Measurements from ENCODE around the gene OTUD3. TPM values are rescaled to one million over a fixed set of nuclear protein-coding genes. Genes with fewer than 3 reads are reported as not detected.

OTUD3 gene
- total RNA-seq, 1 donor from 2014 or later, result 19.9 TPM

DNA sequence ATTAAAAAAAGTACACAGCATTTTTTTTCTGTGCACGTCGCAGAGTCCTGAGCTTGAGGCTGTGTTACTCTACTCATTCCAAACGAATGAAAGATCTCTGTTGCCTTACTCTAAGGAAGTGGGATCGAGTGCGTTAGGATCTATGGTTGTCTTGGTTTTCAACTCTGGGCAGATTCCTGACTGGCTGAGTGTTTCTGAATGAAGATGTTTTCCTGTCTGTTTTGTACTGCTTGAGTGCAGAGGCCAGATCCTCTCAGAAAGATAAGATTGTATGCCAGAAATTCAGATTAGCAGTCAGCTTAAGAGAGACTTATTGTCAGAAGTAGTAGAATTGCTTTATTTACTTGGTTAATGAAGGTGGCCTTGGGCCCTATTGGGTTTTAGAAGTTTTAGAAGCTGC lies 27.2 kb downstream of the OTUD3 start:
- H3K27ac Mint-ChIP-seq, result no peak overlapping the region
- no peaks in the 10 kb centered on the region for H3K9me3 Mint-ChIP-seq (ENCODE audit: low read depth)
- H3K4me1 Mint-ChIP-seq (ENCODE audit: low read depth), result no peaks in the 10 kb centered on the region
- peaks cover 42% of the 10 kb centered on the region for H3K36me3 Mint-ChIP-seq (ENCODE audit: insufficient read depth)
- no peaks in the 10 kb centered on the region for H3K27me3 Mint-ChIP-seq
- TF ChIP-seq, protein P1, sequence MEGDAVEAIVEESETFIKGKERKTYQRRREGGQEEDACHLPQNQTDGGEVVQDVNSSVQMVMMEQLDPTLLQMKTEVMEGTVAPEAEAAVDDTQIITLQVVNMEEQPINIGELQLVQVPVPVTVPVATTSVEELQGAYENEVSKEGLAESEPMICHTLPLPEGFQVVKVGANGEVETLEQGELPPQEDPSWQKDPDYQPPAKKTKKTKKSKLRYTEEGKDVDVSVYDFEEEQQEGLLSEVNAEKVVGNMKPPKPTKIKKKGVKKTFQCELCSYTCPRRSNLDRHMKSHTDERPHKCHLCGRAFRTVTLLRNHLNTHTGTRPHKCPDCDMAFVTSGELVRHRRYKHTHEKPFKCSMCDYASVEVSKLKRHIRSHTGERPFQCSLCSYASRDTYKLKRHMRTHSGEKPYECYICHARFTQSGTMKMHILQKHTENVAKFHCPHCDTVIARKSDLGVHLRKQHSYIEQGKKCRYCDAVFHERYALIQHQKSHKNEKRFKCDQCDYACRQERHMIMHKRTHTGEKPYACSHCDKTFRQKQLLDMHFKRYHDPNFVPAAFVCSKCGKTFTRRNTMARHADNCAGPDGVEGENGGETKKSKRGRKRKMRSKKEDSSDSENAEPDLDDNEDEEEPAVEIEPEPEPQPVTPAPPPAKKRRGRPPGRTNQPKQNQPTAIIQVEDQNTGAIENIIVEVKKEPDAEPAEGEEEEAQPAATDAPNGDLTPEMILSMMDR (IDR thresholded peaks at IDR 0.05; ENCODE audit: unreplicated experiment), result no peak
- DNase-seq (ENCODE audit: low spot score, unreplicated experiment), result no peak
- no peak overlapping the region for H3K4me3 Mint-ChIP-seq (ENCODE audit: low read depth)

DNA sequence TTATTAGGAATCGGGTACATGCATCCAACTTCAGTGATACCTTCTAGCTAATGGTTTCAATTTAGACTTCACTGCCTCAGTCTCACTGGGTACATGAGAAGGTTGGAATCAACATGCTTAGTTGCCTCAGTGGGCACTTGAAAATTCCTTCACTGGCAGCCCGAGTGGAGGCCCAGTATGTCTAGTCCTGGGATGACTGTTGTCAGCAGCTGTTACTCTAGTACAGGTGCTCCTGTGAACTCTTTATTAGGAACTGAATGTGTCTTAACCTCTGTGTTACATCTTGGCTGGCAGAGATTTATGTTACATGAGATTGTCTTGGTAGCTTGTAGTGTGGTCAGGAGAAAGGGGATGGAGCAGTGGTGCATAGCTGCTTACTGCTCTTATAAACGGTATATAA lies 27.8 kb downstream of the OTUD3 start:
- Mint-ChIP-seq H3K36me3 (ENCODE audit: insufficient read depth) (peaks cover 36% of the 10 kb centered on the region), H3K4me1 (ENCODE audit: low read depth) (no peaks in the 10 kb centered on the region), H3K9me3 (ENCODE audit: low read depth) (no peaks in the 10 kb centered on the region), H3K27ac (no peak overlapping the region), H3K4me3 (ENCODE audit: low read depth) (no peak overlapping the region), H3K27me3 (no peaks in the 10 kb centered on the region)
- TF ChIP-seq, protein P1 (IDR thresholded peaks at IDR 0.05; ENCODE audit: unreplicated experiment), result no peak
- DNase-seq (ENCODE audit: low spot score, unreplicated experiment), result no peak

DNA sequence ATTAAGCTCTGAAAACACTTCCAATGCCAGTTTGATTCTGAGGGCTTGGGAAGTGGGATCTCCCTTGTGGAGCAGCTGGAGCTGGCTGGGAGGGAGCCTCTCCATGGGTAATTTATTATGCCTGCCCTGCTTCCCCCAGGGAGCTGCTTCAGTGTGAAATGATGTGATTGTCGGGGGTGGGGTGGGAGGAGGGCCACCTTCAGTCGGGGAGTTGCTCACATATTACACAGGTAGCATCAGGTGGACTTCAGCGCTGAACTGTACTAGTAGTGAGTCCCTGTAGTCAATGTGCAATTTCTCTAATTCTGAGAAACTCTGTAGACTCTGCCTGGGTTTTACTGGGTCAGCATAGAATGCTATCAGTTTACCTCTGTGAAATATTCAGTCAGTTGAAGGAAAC lies 28.5 kb downstream of the OTUD3 start:
- Mint-ChIP-seq H3K27ac (no peak overlapping the region), H3K4me3 (ENCODE audit: low read depth) (no peak overlapping the region), H3K27me3 (no peaks in the 10 kb centered on the region), H3K36me3 (ENCODE audit: insufficient read depth) (peaks cover 35% of the 10 kb centered on the region), H3K9me3 (ENCODE audit: low read depth) (no peaks in the 10 kb centered on the region), H3K4me1 (ENCODE audit: low read depth) (no peaks in the 10 kb centered on the region)
- DNase-seq (ENCODE audit: low spot score, unreplicated experiment), result no peak
- TF ChIP-seq, protein P1 (IDR thresholded peaks at IDR 0.05; ENCODE audit: unreplicated experiment), result no peak

DNA sequence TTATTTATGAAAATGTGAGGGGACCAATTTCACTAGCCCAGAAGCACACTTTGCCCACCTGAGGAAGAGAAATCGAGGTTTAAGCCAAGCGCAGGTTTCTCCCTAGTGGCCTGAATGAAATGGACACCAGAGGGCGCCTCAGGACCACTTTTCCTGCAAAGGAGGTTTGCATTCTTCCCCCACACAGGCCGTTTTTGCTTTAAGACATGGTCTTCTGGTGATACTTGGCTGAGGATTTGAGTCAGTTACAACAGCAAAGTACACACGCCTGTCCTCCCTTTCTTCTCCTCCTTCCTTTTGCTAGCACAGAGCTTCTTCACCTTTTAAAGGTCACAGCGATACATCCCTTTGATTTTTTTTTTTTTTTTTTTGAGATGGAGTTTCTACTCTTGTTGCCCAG lies 35.9 kb downstream of the OTUD3 start:
- DNase-seq (ENCODE audit: low spot score, unreplicated experiment), result peak; percentile 79
- Mint-ChIP-seq H3K36me3 (ENCODE audit: insufficient read depth) (peaks cover 2% of the 10 kb centered on the region), H3K4me3 (ENCODE audit: low read depth) (no peak overlapping the region), H3K4me1 (ENCODE audit: low read depth) (peaks cover 1% of the 10 kb centered on the region), H3K9me3 (ENCODE audit: low read depth) (no peaks in the 10 kb centered on the region), H3K27me3 (peaks cover 5% of the 10 kb centered on the region), H3K27ac (peak overlapping the region; percentile 74)
- TF ChIP-seq, protein P1 (IDR thresholded peaks at IDR 0.05; ENCODE audit: unreplicated experiment), result peak; percentile 95

DNA sequence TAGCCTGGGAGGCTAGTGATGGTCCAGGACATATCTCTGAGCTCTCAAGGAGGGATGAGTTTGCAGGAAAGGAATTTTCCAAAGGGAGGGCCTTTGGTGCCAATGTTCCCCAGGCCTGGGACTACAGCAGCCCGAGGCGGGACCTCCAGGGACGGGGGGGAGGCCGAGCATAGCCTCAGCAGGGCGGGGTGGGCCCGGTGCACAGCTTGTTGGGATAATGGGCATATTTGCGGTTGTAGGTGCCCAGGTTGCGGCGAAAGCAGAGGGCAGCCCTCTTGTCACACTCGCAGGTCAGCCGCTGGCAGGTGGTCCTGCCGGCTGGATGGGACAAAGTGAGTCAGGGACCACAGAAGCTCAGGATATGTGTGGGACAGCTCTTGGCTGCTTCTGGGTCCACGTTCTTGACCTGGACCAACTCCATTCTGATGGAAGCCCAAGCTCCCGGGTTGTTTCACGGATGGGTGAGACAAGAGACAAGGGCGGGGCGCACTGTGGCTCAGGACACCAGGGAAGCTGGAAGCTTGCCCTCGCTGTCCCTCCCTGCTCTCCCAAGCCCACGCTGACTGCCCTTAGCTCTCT lies 38.0 kb downstream of the OTUD3 start:
- H3K4me1 Mint-ChIP-seq (ENCODE audit: low read depth), result peaks cover 2% of the 10 kb centered on the region
- no peak overlapping the region for H3K4me3 Mint-ChIP-seq (ENCODE audit: low read depth)
- no peaks in the 10 kb centered on the region for H3K36me3 Mint-ChIP-seq (ENCODE audit: insufficient read depth)
- H3K9me3 Mint-ChIP-seq (ENCODE audit: low read depth), result no peaks in the 10 kb centered on the region
- DNase-seq (ENCODE audit: low spot score, unreplicated experiment), result no peak
- no peak overlapping the region for H3K27ac Mint-ChIP-seq
- H3K27me3 Mint-ChIP-seq, result peaks cover 5% of the 10 kb centered on the region
- TF ChIP-seq, protein P1 (IDR thresholded peaks at IDR 0.05; ENCODE audit: unreplicated experiment), result no peak

All from progenitor cell of endocrine pancreas (in vitro differentiated cells).